ENCODE results near the gene MAP2. TPM values are rescaled to one million over a fixed set of nuclear protein-coding genes. Genes with fewer than 3 reads are reported as not detected.

MAP2 gene
- 13.2 and 23.2 TPM in 2 replicates for total RNA-seq

DNA sequence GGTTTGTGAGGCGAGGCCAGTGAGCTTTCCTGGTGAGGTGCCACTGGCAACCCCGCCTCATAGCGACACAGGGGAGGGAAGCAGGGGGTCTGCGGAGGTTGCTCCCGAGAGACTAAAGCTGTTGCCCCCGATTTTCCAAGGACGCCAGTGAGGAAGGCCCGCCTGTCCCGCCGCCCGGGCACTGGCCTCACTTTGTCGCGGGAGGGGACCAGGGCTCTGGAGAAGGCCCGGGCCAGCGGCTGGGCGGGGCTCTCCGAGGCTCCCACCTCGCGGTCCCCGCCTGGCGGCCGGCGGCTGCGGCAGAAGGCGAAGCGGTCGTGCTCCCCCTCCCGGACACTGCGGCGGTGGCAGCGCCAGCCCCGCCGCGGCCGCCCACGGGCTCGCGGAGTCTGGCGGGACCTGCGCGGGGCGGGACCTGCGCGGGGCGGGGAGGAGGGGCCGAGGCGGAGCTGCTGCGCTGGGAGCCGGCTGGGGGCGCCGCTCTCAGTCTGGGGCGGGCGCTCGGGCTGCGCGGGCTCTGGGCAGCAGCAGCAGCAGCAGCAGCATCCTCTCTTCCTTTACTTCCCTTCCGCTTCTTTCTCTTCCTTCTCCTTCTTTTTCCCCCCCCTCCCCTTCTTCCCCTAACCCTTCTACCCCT is at the start of gene MAP2:
MAP2 (plus strand) TSS at position 486 of the 637 bp plus-strand sequence. CDS start 229,124 bp downstream, outside the sequence.

DNA sequence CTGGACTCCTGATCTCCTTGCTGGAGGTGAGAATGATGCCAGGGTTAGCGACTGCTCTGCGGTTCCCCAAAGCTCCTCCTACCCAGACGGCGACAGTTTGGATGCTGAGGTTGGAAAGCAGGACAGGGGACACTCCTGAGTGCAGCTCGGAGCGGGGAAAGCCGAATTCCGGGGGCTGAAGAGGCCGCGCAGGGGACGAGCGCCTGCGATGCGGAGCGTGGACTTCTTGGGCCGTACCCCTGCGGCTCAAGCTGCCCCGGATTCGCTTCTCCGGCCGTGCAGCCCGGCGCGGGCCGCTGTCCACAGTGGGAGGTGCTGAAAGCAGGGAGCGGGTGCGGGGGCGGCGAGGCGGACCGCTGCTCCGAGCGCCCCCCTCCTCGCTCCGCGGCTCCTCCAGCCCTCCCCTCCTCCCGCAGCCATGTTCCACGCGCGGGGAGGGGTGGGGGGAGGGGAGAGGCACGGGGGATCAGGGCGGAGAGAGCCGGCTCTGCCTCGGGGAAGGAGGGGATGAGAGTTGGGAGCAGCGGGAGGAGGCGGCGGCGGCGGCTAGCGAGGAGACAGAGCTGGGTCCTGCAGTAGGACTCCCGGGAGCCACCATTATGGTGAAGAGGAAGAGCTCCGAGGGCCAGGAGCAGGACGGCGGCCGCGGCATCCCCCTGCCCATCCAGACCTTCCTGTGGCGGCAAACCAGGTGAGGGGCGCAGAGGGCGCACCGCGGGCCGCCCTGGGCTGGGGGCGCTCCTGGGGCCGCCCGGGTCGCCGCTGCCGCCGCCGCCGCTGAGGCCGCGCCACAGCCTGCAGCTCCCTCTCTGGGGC is 347.8 kb downstream of the MAP2 start, which contains the start of gene UNC80:
UNC80 (plus strand) TSS at position 359 of the 816 bp plus-strand sequence; CDS start at position 600, 241 bp downstream.

Small RNA genes lying within 50 kb of the gene (small RNA-seq; reads per million reads assigned to genes)
- not detected for gene RNA5SP118

Measured in hair follicle dermal papilla cell (primary cell).